Epithelial cell of umbilical artery (primary cell): ENCODE measurements around the gene LACTBL1. TPM values are rescaled to one million over a fixed set of nuclear protein-coding genes. Genes with fewer than 3 reads are reported as not detected.

ENCODE experiments used
- total RNA-seq: library from RNA; depleted of rRNA; stranded (reverse); fragments of >200 nt; gene quantifications from 2 replicates; pipeline ENCODE4 v1.2.3, GENCODE V29; 2014

LACTBL1 gene
- total RNA-seq, result not detected in 2 replicates

GRCh38 chr1:22972760-22973159, at the start of gene LACTBL1:
TSS of gene LACTBL1 (minus strand) at chr1:22972866. CDS start at chr1:22972316, 550 bp downstream.

GRCh38 chr1:23019094-23019862, 46.6 kb upstream of the LACTBL1 start, which contains the start of gene KDM1A:
TSS of gene KDM1A (plus strand) at chr1:23019468. CDS start at chr1:23019597, 129 bp downstream.

Other genes with a start within 250 kb of the LACTBL1 start
- not detected in 2 replicates for gene TEX46, start 43.0 kb upstream of the LACTBL1 start, total RNA-seq
- 168 and 179 TPM in 2 replicates for gene KDM1A, start 46.6 kb upstream of the LACTBL1 start, total RNA-seq
- gene LUZP1, start 196.0 kb upstream of the LACTBL1 start, total RNA-seq, result 52.6 and 60.0 TPM in 2 replicates
- 0.32 and 1.1 TPM in 2 replicates for gene HTR1D, start 244.6 kb upstream of the LACTBL1 start, total RNA-seq